Thyroid gland (tissue), 4 donors: ENCODE data around the gene NPAS2. TPM values are rescaled to one million over a fixed set of nuclear protein-coding genes. Genes with fewer than 3 reads are reported as not detected.

ENCODE experiments used
- DNase-seq, 2 donors: peaks; one replicate each; pipeline ENCODE4 v3.0.0-alpha.2; 2019
- H3K27ac ChIP-seq, 3 donors: fragments of 200-600 bp; sonication (generic); 1 replicate in 2 of 3; 2 replicates in 1 of 3; pipeline ENCODE4 v1.5.1; 2016 to 2019; ENCODE audit warnings: mild to moderate bottlenecking in 1 of 3, moderate library complexity in 1 of 3
- H3K27me3 ChIP-seq: fragments of 200-600 bp; sonication (generic); one replicate; pipeline ENCODE4 v1.5.1; 2019
- H3K36me3 ChIP-seq, 2 donors: fragments of 200-600 bp; sonication (generic); one replicate each; pipeline ENCODE4 v1.5.1; 2016 to 2019
- H3K4me1 ChIP-seq, 2 donors: fragments of 200-600 bp; sonication (generic); one replicate each; pipeline ENCODE4 v1.5.1; 2017 to 2019
- H3K4me3 ChIP-seq, 3 donors: fragments of 200-600 bp; sonication (generic); replicated peaks in 1 of 3; 1 replicate in 2 of 3; 2 replicates in 1 of 3; pipeline ENCODE4 v1.5.1; 2016; ENCODE audit warnings: mild to moderate bottlenecking in 1 of 3
- H3K9me3 ChIP-seq: fragments of 200-600 bp; sonication (generic); one replicate; pipeline ENCODE4 v1.5.1; 2017
- CTCF ChIP-seq, 6 experiments: fragments of 200-600 bp in 3 of 6; fragments of 450-650 bp in 3 of 6; sonication (generic) in 3 of 6; IDR thresholded peaks; one replicate each; pipeline ENCODE4 v1.5.1; 2016 to 2019; ENCODE audit warnings: antibody characterized with exemption in 6 of 6, mild to moderate bottlenecking in 2 of 6, inconsistent platforms in 1 of 6, moderate library complexity in 1 of 6
- POLR2A ChIP-seq, 2 donors: fragments of 450-650 bp; IDR thresholded peaks; one replicate each; pipeline ENCODE4 v1.6.1; 2017; ENCODE audit warnings: antibody characterized with exemption in 2 of 2, mild to moderate bottlenecking in 2 of 2, moderate library complexity in 1 of 2
- WGBS, 2 donors: methylation state at CpG; one replicate each; pipeline ENCODE4 v1.1.5; 2017; 5-methylcytosine and 5-hydroxymethylcytosine counted together
- intact Hi-C: fragments of 100-400 bp; cut with DNase I; formaldehyde crosslinking; loops from one replicate; pipeline ENCODE4 v1.15.1; 2023
- total RNA-seq, 4 donors: library from RNA; depleted of rRNA; stranded (reverse); fragments of >200 nt; gene quantifications; one replicate each; pipeline ENCODE4 v1.2.3, GENCODE V29; 2016

Gene NPAS2
- total RNA-seq, 4 donors from 2014 or later: 12.7 to 22.8 (median 16.1) TPM

GRCh38 chr2:100998235-100998573 lies 178.3 kb downstream of the NPAS2 start:
- intact Hi-C loops: no loop called here
- Histone ChIP-seq H3K27ac (no peak overlapping the region), H3K4me1 (peaks cover 4 to 6% of the 10 kb centered on the region in 2 donors), H3K27me3 (no peaks in the 10 kb centered on the region), H3K4me3 (no peak overlapping the region), H3K36me3 (no peaks in the 10 kb centered on the region), H3K9me3 (no peaks in the 10 kb centered on the region)
- WGBS, 2 donors: 86 to 87% methylated on average over 6 of the region's 6 CpGs
- DNase-seq: no peak
- TF ChIP-seq POLR2A (IDR thresholded peaks at IDR 0.05): no peak
- no peak for TF ChIP-seq CTCF (IDR thresholded peaks at IDR 0.05)

GRCh38 chr2:100999995-101000394 lies 180.1 kb downstream of the NPAS2 start:
- H3K9me3 ChIP-seq: no peaks in the 10 kb centered on the region
- peaks cover 13 to 16% of the 10 kb centered on the region in 2 donors for H3K36me3 ChIP-seq
- H3K27ac ChIP-seq: no peak overlapping the region
- no peaks in the 10 kb centered on the region for H3K27me3 ChIP-seq
- WGBS, 2 donors: 90 to 96% methylated on average over 2 of the region's 2 CpGs
- no peak overlapping the region for H3K4me3 ChIP-seq
- intact Hi-C loops: no loop called here
- H3K4me1 ChIP-seq: peaks cover 9 to 13% of the 10 kb centered on the region in 2 donors
- no peak for DNase-seq
- TF ChIP-seq CTCF (IDR thresholded peaks at IDR 0.05): no peak
- TF ChIP-seq POLR2A (IDR thresholded peaks at IDR 0.05): no peak

- peak within 1 kb of the TSS; percentile 91 to 95 (median 91) for H3K27ac ChIP-seq
- H3K4me1 ChIP-seq: peaks cover 9 to 13% of the 10 kb centered on the region in 2 donors
- peaks cover 30 to 35% of the 10 kb centered on the region in 2 donors for H3K36me3 ChIP-seq
- peak; percentile 60 to 90 for TF ChIP-seq POLR2A (IDR thresholded peaks at IDR 0.05)
- TF ChIP-seq CTCF (IDR thresholded peaks at IDR 0.05): peak in 1 of 6 experiments; percentile 15
- H3K9me3 ChIP-seq: no peaks in the 10 kb centered on the region
- H3K4me3 ChIP-seq: peak within 1 kb of the TSS; percentile 75 to 91 (median 84)
- DNase-seq: peak; percentile 96 to 97
- 7 to 9% methylated on average over 39 to 57 of the region's 59 CpGs for WGBS, 2 donors
- no peaks in the 10 kb centered on the region for H3K27me3 ChIP-seq
- intact Hi-C loops: no loop called here
Observed at GRCh38 chr2:101001691-101002561, 182.0 kb downstream of the NPAS2 start, which contains the start of gene RPL31. Gene RPL31, plus strand, starts transcription at chr2:101002289. Its CDS starts 413 bp downstream, at chr2:101002702.

- no peaks in the 10 kb centered on the region for H3K27me3 ChIP-seq
- peak overlapping the region; percentile 75 to 91 (median 84) for H3K4me3 ChIP-seq
- no peaks in the 10 kb centered on the region for H3K9me3 ChIP-seq
- peak overlapping the region; percentile 91 to 95 (median 91) for H3K27ac ChIP-seq
- peaks cover 37 to 43% of the 10 kb centered on the region in 2 donors for H3K36me3 ChIP-seq
- H3K4me1 ChIP-seq: peaks cover 9 to 13% of the 10 kb centered on the region in 2 donors
- DNase-seq: peak in 1 of 2 donors; percentile 13
- no peak for TF ChIP-seq CTCF (IDR thresholded peaks at IDR 0.05)
- TF ChIP-seq POLR2A (IDR thresholded peaks at IDR 0.05): no peak
- intact Hi-C loops: no loop called here
- 3 to 5% methylated on average over 24 to 25 of the region's 26 CpGs for WGBS, 2 donors
Observed at GRCh38 chr2:101002562-101003277, 182.8 kb downstream of the NPAS2 start.
